Skin epidermis (tissue), 12 donors: Measurements from ENCODE around the gene CCDC106.

ENCODE experiments used
- H3K27ac ChIP-seq, 21 experiments: fragments of 200-600 bp; sonication (generic) in 11 of 21; one replicate each; pipeline ENCODE4 v1.5.0; 2020; ENCODE audit warnings: mild to moderate bottlenecking in 3 of 21, inconsistent platforms in 2 of 21, moderate library complexity in 2 of 21
- H3K4me3 ChIP-seq, 7 experiments: fragments of 200-600 bp; sonication (generic) in 2 of 7; one replicate each; pipeline ENCODE4 v1.5.0; 2020; ENCODE audit warnings: inconsistent platforms in 2 of 7, mild to moderate bottlenecking in 2 of 7, moderate library complexity in 1 of 7

The CCDC106 gene

GRCh38 chr19:55625004-55625326 is 23.0 kb upstream of the CCDC106 start:
- peak overlapping the region; percentile 39 to 58 (median 51) for H3K4me3 ChIP-seq
- H3K27ac ChIP-seq, result peak overlapping the region in 14 of 21 experiments; percentile 84 to 98 (median 93)

DNA sequence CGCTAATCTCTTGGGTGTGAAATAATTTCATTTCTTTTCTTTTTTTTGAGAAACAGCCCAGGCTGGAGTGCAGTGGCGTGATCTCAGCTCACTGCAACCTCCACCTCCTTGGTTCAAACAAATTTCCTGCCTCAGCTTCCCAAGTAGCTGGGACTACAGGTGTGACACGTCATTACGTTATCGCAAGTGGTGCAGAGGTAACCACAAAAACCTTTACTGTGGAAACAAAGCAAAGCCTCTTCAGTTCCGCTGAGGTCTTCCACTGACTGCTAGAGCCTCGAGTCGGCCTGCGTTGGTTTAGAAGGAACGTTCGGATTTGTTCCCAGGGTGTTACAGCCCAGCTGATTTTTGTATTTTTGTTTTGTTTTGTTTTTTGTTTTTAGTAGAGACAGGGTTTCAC is 21.7 kb upstream of the CCDC106 start:
- no peak overlapping the region for H3K4me3 ChIP-seq
- peak overlapping the region in 2 of 21 experiments; percentile 52 to 65 for H3K27ac ChIP-seq

- peak overlapping the region in 1 of 21 experiments; percentile 7 for H3K27ac ChIP-seq
Measured at GRCh38 chr19:55632463-55632834, 15.6 kb upstream of the CCDC106 start.

GRCh38 chr19:55633861-55634260 is 14.2 kb upstream of the CCDC106 start:
- peak overlapping the region in 7 of 21 experiments; percentile 56 to 99 (median 96) for H3K27ac ChIP-seq
- H3K4me3 ChIP-seq, result peak overlapping the region in 1 of 7 experiments; percentile 98

More at GRCh38 chr19:55632463-55632834, 15.6 kb upstream of the CCDC106 start:
- no peak overlapping the region for H3K4me3 ChIP-seq

GRCh38 chr19:55635334-55635717 is 12.7 kb upstream of the CCDC106 start:
- H3K4me3 ChIP-seq, result peak overlapping the region; percentile 86 to 98 (median 95)
- peak overlapping the region; percentile 60 to 99 (median 97) for H3K27ac ChIP-seq

DNA sequence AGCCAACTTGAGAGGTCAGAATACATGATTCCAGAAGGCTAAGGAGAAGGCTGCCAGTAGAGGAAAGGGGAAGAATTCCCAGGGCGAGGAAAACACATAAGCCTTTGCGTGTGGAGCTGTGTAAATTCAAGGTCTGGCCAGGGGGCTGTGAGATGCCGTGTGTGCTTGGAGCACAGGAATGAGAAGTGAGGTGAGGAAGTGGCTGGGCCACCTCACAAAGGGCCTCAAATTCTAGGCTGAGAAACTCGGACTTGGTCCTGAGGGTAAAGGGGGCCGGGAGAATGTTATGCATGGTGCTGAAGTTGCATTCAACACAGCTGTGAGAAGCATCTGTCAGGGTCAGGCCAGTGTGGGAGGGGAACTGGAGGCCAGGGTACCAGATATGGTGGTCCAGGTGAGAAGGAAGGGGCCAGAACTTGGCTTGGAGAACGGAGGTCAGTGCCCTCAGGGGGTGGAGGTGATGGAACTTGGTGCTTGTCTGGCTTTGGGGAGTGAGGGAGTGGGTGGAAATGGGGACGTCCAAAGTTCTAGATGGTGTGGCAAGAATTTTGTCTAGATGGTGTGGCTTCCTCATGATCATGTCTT is 12.1 kb upstream of the CCDC106 start:
- peak overlapping the region; percentile 86 to 98 (median 95) for H3K4me3 ChIP-seq
- peak overlapping the region in 18 of 21 experiments; percentile 89 to 99 (median 98) for H3K27ac ChIP-seq

- Histone ChIP-seq H3K27ac (peak overlapping the region in 3 of 21 experiments; percentile 20 to 99 (median 26)), H3K4me3 (peak overlapping the region in 1 of 7 experiments; percentile 98)
Measured at GRCh38 chr19:55636723-55637122, 11.3 kb upstream of the CCDC106 start.

DNA sequence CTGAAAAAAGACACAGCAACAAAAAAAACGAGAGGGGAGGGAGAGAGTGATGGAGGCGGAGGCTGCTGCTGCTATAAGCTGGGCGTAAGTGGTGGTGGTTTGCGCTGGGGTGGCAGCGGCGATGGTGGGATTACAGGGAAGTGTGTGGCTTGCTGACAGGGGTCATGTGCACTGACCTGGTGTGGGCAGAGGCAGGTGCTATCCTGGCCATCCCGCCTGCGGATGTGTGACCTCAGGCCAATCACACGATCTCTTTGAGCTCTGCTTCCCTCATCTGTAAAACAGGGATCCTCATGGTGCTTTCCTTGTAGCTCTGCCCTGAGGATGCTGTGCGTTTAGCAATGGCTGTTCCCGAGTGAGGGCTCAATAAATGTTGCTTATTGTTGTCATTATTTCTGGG is 10.5 kb upstream of the CCDC106 start:
- no peak overlapping the region for H3K4me3 ChIP-seq

GRCh38 chr19:55638864-55639359 is 9.1 kb upstream of the CCDC106 start:
- Histone ChIP-seq H3K27ac (no peak overlapping the region), H3K4me3 (no peak overlapping the region)

More for the DNA sequence above, 10.5 kb upstream of the CCDC106 start:
- H3K27ac ChIP-seq, result no peak overlapping the region

DNA sequence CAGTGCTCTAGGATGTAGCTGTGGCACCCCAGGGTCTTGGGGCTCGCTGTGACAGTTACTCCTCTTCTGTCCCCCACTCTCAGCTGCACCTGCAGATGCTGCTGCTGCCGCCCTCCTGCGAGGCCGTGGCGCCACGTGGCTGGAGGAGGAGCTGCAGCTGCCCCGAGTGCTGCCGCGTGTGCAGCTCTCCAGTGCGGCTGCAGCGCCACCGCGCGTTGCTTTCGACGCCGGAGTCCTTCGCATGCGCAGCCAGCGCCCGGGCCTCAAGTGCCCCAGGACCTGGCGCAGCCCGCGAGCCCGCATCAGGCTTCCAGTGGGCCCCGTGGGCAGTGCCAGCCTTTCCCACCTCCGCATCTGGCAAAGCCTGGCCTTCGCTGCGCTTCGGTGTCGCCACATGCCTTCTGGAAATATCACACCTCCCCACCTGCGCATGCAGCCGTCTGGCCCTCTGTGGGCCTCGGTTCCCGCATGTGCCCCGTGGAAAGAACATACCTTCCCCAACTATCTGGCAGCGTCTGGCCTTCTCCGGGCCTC is 7.9 kb upstream of the CCDC106 start:
- Histone ChIP-seq H3K27ac (peak overlapping the region in 20 of 21 experiments; percentile 82 to 99 (median 94)), H3K4me3 (peak overlapping the region; percentile 67 to 95 (median 85))

GRCh38 chr19:55640577-55641425 is 7.2 kb upstream of the CCDC106 start, which contains the start of gene ZNF580:
Gene ZNF580 (plus strand): TSS chr19:55641002. CDS start chr19:55642509, 1,507 bp downstream.
- Histone ChIP-seq H3K4me3 (peak within 1 kb of the TSS; percentile 67 to 95 (median 85)), H3K27ac (peak within 1 kb of the TSS; percentile 47 to 99 (median 93))

- Histone ChIP-seq H3K27ac (peak overlapping the region; percentile 47 to 99 (median 93)), H3K4me3 (peak overlapping the region; percentile 67 to 95 (median 85))
Measured at GRCh38 chr19:55641426-55642152, 6.4 kb upstream of the CCDC106 start.

GRCh38 chr19:55642153-55643002 is 5.6 kb upstream of the CCDC106 start:
- peak overlapping the region; percentile 67 to 95 (median 85) for H3K4me3 ChIP-seq
- H3K27ac ChIP-seq, result peak overlapping the region in 20 of 21 experiments; percentile 42 to 99 (median 93)

DNA sequence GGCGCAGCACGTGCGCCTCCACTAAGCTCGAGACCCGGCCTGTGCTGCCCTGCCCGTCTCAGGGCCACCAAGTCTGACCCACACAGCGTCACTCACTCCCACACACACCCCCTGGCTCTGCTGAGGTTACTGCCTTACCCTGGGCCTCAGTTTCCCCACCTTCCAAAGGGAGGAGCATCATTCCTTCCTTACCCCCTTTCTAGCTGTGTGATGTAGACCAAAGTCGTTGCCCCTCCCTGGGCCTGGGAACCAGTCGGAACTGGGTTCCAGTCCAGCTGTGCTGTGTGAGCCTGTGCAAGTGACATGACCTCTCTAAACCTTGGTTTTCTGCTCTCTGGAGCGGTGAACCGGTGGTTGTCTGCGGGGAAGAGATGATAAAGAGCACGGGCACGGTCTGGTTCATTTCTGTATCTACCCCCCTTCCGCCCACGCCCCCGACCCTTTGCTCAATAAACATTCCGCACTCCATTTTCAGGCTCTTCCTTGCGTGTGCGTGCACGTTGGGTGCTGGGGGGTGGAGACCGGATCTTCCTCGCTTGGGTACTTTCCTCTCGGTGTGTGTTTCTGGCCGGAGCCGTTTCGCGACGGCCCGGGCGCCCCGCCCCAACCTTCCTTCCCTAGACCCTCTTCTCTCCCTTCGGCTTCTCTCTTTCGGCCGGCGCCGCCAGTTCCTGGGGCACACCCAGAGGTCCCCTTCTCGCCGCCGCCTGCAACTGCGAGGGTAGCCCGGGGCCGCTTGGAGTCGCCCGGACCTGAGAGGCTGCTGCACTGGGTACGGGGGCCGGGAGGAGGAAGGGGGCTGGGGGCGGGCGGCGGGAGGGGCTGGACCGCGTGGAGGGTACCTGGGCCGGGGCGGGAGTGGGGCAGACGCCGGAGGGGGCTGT is 4.8 kb upstream of the CCDC106 start, which contains the start of gene ZNF581:
Gene ZNF581, plus strand, starts transcription at position 647 of the 884 bp plus-strand sequence. CDS start 923 bp downstream, outside the sequence.
- H3K27ac ChIP-seq, result peak within 1 kb of the TSS; percentile 73 to 99 (median 93)
- peak within 1 kb of the TSS; percentile 67 to 95 (median 85) for H3K4me3 ChIP-seq

DNA sequence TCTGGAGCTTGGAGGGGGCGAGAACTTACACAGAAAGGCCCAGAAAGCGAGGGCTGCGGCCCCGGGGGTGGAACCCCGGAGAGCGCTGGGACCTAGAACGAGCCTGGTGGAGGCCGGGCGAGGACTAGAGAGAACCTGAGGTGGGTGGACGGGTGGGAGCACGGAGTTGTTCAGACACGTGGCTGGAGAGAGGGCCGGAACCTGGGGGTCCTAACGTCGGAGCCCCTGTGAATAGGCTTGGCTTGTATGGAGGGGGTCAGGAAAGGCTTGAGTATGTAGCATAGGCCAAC is 4.2 kb upstream of the CCDC106 start:
- peak overlapping the region; percentile 67 to 95 (median 85) for H3K4me3 ChIP-seq
- peak overlapping the region; percentile 73 to 99 (median 93) for H3K27ac ChIP-seq

- H3K27ac ChIP-seq, result peak overlapping the region; percentile 73 to 99 (median 93)
- peak overlapping the region; percentile 67 to 95 (median 85) for H3K4me3 ChIP-seq
Measured at GRCh38 chr19:55644191-55644833, 3.7 kb upstream of the CCDC106 start.
